Uterus (tissue), 2 donors: Measurements from ENCODE around the gene DRD2.

Experiments used
- CTCF ChIP-seq, 4 experiments: fragments of 200-600 bp in 2 of 4; fragments of 450-650 bp in 2 of 4; sonication (generic) in 2 of 4; IDR thresholded peaks; one replicate each; pipeline ENCODE4 v1.5.1; 2016 to 2019; ENCODE audit warnings: antibody characterized with exemption in 4 of 4, mild to moderate bottlenecking in 2 of 4, moderate library complexity in 1 of 4
- POLR2A ChIP-seq, 2 donors: fragments of 450-650 bp; IDR thresholded peaks; one replicate each; pipeline ENCODE4 v1.6.1; 2016; ENCODE audit warnings: antibody characterized with exemption in 2 of 2, mild to moderate bottlenecking in 1 of 2, moderate library complexity in 1 of 2

DNA sequence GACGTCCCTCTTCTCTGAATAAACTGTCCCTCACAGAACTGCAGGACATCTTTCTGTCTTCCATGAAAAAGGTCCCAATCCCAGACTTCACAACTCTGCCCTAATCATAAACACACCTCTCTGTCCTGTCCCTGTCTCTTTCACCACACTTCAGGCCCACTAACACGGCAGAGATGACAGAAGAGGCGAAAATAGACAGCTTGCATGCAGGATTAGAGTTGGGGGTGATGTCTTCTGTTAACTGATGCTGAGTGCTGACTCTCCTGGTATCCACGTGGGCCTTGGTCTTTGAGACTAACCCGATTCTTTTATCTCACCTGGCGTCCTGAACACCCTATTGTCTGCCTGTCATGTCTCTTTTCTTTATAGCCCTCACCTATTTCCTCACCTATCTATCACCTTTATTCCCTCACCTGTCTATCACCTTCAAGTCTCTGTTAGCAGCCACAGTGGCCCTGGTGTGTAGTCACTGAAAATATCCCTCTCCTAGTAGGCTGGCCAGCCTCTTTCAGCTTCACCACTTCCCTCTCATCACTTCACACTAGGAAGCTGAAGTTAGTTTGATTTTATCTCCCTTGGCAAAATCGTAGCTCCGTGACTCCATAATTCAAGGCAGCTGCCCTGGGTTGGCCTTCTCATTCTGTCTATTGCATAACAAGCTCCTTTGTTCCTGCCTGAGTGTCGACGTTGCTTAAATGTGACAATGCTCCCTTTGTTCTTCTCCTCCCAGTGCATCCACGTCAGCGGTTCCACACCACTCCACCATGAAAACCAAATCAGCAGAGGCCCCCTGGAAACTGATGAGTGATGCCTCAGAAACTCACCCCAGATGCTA lies 30.6 kb upstream of the DRD2 start:
- TF ChIP-seq CTCF (IDR thresholded peaks at IDR 0.05) (no peak), POLR2A (IDR thresholded peaks at IDR 0.05) (no peak)
